ENCODE data around the gene ZFYVE28. TPM values are rescaled to one million over a fixed set of nuclear protein-coding genes. Genes with fewer than 3 reads are reported as not detected.

Gene ZFYVE28
- total RNA-seq, 1 experiment from 2014 or later = 12.9 TPM

GRCh38 chr4:2462992-2463762, 44.7 kb upstream of the ZFYVE28 start:
- no peaks in the 10 kb centered on the region for H3K9me3 ChIP-seq (ENCODE audit: insufficient read depth, low read depth)

GRCh38 chr4:2462218-2462991, 44.0 kb upstream of the ZFYVE28 start:
- ChIA-PET POLR2A (ENCODE audit: unreplicated experiment) (interaction anchor here (0.5 to 0.7 kb wide), 2 partner anchors 50 to 1861 kb away, joined by 3 to 5 read pairs; no protein-coding TSS in a partner anchor), CTCF (interaction anchor here (0.5 kb wide), 1 partner anchor 204 kb away, joined by 3 read pairs; no protein-coding TSS in a partner anchor)
- peak overlapping the region; percentile 57 for H3K4me2 ChIP-seq
- H3K27ac ChIP-seq = no peak overlapping the region
- peak overlapping the region; percentile 24; the same call in 1 of the 2 replicates for H3K4me3 ChIP-seq
- no peaks in the 10 kb centered on the region for H3K9me2 ChIP-seq (ENCODE audit: insufficient read depth)
- intact Hi-C loops (cut with micrococcal nuclease; ENCODE audit: unreplicated experiment) = loop anchor here (10.0 kb wide), 2 partner anchors 48 to 128 kb away; partner anchors contain the start of genes CFAP99 and ZFYVE28
- H3K79me2 ChIP-seq (ENCODE audit: low read depth) = no peaks in the 10 kb centered on the region
- H4K20me1 ChIP-seq (ENCODE audit: insufficient read depth) = no peaks in the 10 kb centered on the region
- H3K27me3 ChIP-seq (ENCODE audit: insufficient read depth, low read depth) = peaks cover 17% of the 10 kb centered on the region; the same call in 1 of the 2 replicates
- DNase-seq = peak in 1 of 2 experiments; percentile 60
- no peak overlapping the region for H2AFZ ChIP-seq
- H3K36me3 ChIP-seq (ENCODE audit: low read depth) = no peaks in the 10 kb centered on the region
- H3K4me1 ChIP-seq (replicated peaks; ENCODE audit: insufficient read depth) = no peaks in the 10 kb centered on the region
- BruUV-seq (replicated peaks) = no TSS peak
- no peaks in the 10 kb centered on the region for H3F3A ChIP-seq (ENCODE audit: insufficient read depth, low read depth)
- TF ChIP-seq EZH2 (IDR thresholded peaks at IDR 0.05; ENCODE audit: low read depth) (no peak), CTCF (conservative IDR thresholded peaks at IDR 0.05) (no peak)
- H3K9me3 ChIP-seq (ENCODE audit: insufficient read depth, low read depth) = no peaks in the 10 kb centered on the region

More at GRCh38 chr4:2462992-2463762, 44.7 kb upstream of the ZFYVE28 start:
- H3K4me3 ChIP-seq = 0 out of 2 replicates have a peak overlapping the region, but pooled peaks have one; percentile 24
- CTCF ChIA-PET = no interaction called here
- H3K4me2 ChIP-seq = peak overlapping the region; percentile 57; the same call in 1 of the 2 replicates
- no peak overlapping the region for H3K27ac ChIP-seq
- H3K9me2 ChIP-seq (ENCODE audit: insufficient read depth) = no peaks in the 10 kb centered on the region
- intact Hi-C loops (cut with micrococcal nuclease; ENCODE audit: unreplicated experiment) = loop anchor here (10.0 kb wide), 2 partner anchors 48 to 128 kb away; partner anchors contain the start of genes CFAP99 and ZFYVE28
- peaks cover 7% of the 10 kb centered on the region for H3K79me2 ChIP-seq (ENCODE audit: low read depth)
- peaks cover 17% of the 10 kb centered on the region; the same call in 1 of the 2 replicates for H3K27me3 ChIP-seq (ENCODE audit: insufficient read depth, low read depth)
- H3F3A ChIP-seq (ENCODE audit: insufficient read depth, low read depth) = no peaks in the 10 kb centered on the region; the same call in 1 of the 2 replicates
- DNase-seq = no peak
- POLR2A ChIA-PET (ENCODE audit: unreplicated experiment) = interaction anchor here (0.5 to 0.7 kb wide), 2 partner anchors 51 to 233 kb away, joined by 3 to 4 read pairs; no protein-coding TSS in a partner anchor
- BruUV-seq (replicated peaks) = no TSS peak
- no peaks in the 10 kb centered on the region; the same call in 1 of the 2 replicates for H3K4me1 ChIP-seq (replicated peaks; ENCODE audit: insufficient read depth)
- no peaks in the 10 kb centered on the region for H4K20me1 ChIP-seq (ENCODE audit: insufficient read depth)
- H3K36me3 ChIP-seq (ENCODE audit: low read depth) = no peaks in the 10 kb centered on the region
- no peak overlapping the region for H2AFZ ChIP-seq
- TF ChIP-seq CTCF (conservative IDR thresholded peaks at IDR 0.05) (no peak; the same call in 1 of the 2 replicates), EZH2 (IDR thresholded peaks at IDR 0.05; ENCODE audit: low read depth) (no peak)
